SK-N-SH treated with all-trans-retinoic acid at 6 μM for 48 hours (cell line): ENCODE data around the gene MAST4.

Experiments used
- ATAC-seq: fragments of 200-7000 bp; cut with Tn5 transposase; 3 replicates; pipeline ENCODE4 v1.9.1; 2020; ENCODE audit warnings: mild to moderate bottlenecking, moderate library complexity
- ARNTL ChIP-seq: fragments of 450-650 bp; formaldehyde crosslinking; IDR thresholded peaks from 2 replicates; pipeline ENCODE4 v1.5.0; 2020; ENCODE audit warnings: low read depth, mild to moderate bottlenecking, moderate library complexity, borderline replicate concordance
- BACH2 ChIP-seq: fragments of 250-450 bp; sonication (Bioruptor Pico); IDR thresholded peaks from 2 replicates; pipeline ENCODE4 v1.9.0; 2021; ENCODE audit warnings: mild to moderate bottlenecking, borderline replicate concordance
- CSDC2 ChIP-seq: fragments of 250-450 bp; sonication (Bioruptor Pico); IDR thresholded peaks from 2 replicates; pipeline ENCODE4 v1.5.0; 2020; ENCODE audit warnings: mild to moderate bottlenecking, moderate library complexity
- ESRRG ChIP-seq: fragments of 250-450 bp; sonication (Bioruptor Pico); IDR thresholded peaks from 2 replicates; pipeline ENCODE4 v1.6.1; 2021; ENCODE audit warnings: mild to moderate bottlenecking
- GLIS3 ChIP-seq: fragments of 250-450 bp; sonication (Bioruptor Pico); IDR thresholded peaks from 2 replicates; pipeline ENCODE4 v1.5.0; 2020; ENCODE audit warnings: mild to moderate bottlenecking, moderate library complexity
- ISL1 ChIP-seq: fragments of 250-450 bp; sonication (Bioruptor Pico); IDR thresholded peaks from 2 replicates; pipeline ENCODE4 v2.1.2; 2022; ENCODE audit warnings: mild to moderate bottlenecking, moderate library complexity
- OSR1 ChIP-seq: fragments of 250-450 bp; sonication (Bioruptor Pico); IDR thresholded peaks from 2 replicates; pipeline ENCODE4 v1.8.0; 2022; ENCODE audit warnings: moderate library complexity, mild to moderate bottlenecking, inconsistent platforms
- PPARA ChIP-seq: fragments of 250-450 bp; sonication (Bioruptor Pico); IDR thresholded peaks from 2 replicates; pipeline ENCODE4 v1.5.0; 2020; ENCODE audit warnings: mild to moderate bottlenecking, borderline replicate concordance
- RARB ChIP-seq: fragments of 250-450 bp; sonication (Bioruptor Pico); IDR thresholded peaks from 2 replicates; pipeline ENCODE4 v1.8.0; 2021; ENCODE audit warnings: mild to moderate bottlenecking, moderate library complexity
- SNAI2 ChIP-seq: fragments of 250-450 bp; sonication (Bioruptor Pico); IDR thresholded peaks from 2 replicates; pipeline ENCODE4 v1.5.0; 2020; ENCODE audit warnings: mild to moderate bottlenecking, moderate library complexity
- TOX ChIP-seq: fragments of 250-450 bp; sonication (Bioruptor Pico); IDR thresholded peaks from 2 replicates; pipeline ENCODE4 v1.8.0; 2021; ENCODE audit warnings: mild to moderate bottlenecking, moderate library complexity, borderline replicate concordance
- TSHZ2 ChIP-seq: fragments of 250-450 bp; sonication (Bioruptor Pico); IDR thresholded peaks from 2 replicates; pipeline ENCODE4 v1.5.0; 2020; ENCODE audit warnings: mild to moderate bottlenecking, moderate library complexity
- ZC3H10 ChIP-seq: fragments of 250-450 bp; sonication (Bioruptor Pico); IDR thresholded peaks from 2 replicates; pipeline ENCODE4 v1.5.1; 2021; ENCODE audit warnings: mild to moderate bottlenecking, moderate library complexity
- ZFP3 ChIP-seq: fragments of 250-450 bp; sonication (Bioruptor Pico); IDR thresholded peaks from 2 replicates; pipeline ENCODE4 v1.5.0; 2020; ENCODE audit warnings: mild to moderate bottlenecking, moderate library complexity
- ZFP30 ChIP-seq: fragments of 450-650 bp; formaldehyde crosslinking; IDR thresholded peaks from 2 replicates; pipeline ENCODE4 v1.5.0; 2022; ENCODE audit warnings: mild to moderate bottlenecking, moderate library complexity
- ZNF565 ChIP-seq: fragments of 450-650 bp; formaldehyde crosslinking; conservative IDR thresholded peaks from 2 replicates; pipeline ENCODE4 v1.5.0; 2020; ENCODE audit warnings: low read depth, mild to moderate bottlenecking, moderate library complexity
- ZNF8 ChIP-seq: fragments of 450-650 bp; formaldehyde crosslinking; IDR thresholded peaks from 2 replicates; pipeline ENCODE4 v1.5.0; 2020; ENCODE audit warnings: mild to moderate bottlenecking, moderate library complexity
- TF ChIP-seq, protein P1 (sequence below): fragments of 250-450 bp; sonication (Bioruptor Pico); IDR thresholded peaks from 2 replicates; pipeline ENCODE4 v1.8.0; 2020; ENCODE audit warnings: mild to moderate bottlenecking, moderate library complexity, borderline replicate concordance

Gene MAST4

DNA sequence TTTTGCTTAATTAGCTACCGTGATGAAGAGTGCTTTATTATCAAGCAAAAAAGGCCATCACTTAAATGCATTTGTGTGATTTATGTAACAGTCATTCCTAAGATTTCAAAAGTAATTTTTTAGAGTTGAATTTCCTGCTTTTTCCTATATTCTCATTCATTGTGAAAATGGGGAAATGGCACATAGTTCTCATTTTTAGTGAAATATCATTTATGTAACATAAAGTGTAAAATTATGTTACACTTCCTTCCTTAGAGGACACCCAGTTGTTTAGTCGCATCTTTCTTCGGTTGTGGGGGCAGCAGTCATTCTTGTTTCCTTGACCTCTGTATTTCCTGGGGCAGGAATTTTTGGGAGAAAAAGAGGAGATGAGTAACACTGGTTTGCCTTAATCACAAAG lies 142.8 kb downstream of the MAST4 start:
- no peak for ATAC-seq
- TF ChIP-seq TSHZ2 (CRISPR knock-in tag) (no peak), GLIS3 (no peak), ZNF565 (CRISPR knock-in tag) (no peak), BACH2 (no peak), OSR1 (CRISPR knock-in tag) (no peak), PPARA (CRISPR knock-in tag) (no peak), ZFP3 (CRISPR knock-in tag) (no peak), RARB (CRISPR knock-in tag) (no peak), ZFP30 (CRISPR knock-in tag) (no peak), ZNF8 (CRISPR knock-in tag) (no peak), TOX (CRISPR knock-in tag) (no peak), ESRRG (CRISPR knock-in tag) (no peak)
- TF ChIP-seq, protein P1, sequence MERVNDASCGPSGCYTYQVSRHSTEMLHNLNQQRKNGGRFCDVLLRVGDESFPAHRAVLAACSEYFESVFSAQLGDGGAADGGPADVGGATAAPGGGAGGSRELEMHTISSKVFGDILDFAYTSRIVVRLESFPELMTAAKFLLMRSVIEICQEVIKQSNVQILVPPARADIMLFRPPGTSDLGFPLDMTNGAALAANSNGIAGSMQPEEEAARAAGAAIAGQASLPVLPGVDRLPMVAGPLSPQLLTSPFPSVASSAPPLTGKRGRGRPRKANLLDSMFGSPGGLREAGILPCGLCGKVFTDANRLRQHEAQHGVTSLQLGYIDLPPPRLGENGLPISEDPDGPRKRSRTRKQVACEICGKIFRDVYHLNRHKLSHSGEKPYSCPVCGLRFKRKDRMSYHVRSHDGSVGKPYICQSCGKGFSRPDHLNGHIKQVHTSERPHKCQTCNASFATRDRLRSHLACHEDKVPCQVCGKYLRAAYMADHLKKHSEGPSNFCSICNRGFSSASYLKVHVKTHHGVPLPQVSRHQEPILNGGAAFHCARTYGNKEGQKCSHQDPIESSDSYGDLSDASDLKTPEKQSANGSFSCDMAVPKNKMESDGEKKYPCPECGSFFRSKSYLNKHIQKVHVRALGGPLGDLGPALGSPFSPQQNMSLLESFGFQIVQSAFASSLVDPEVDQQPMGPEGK (CRISPR knock-in tag), result no peak

GRCh38 chr5:66739951-66740350 lies 143.8 kb downstream of the MAST4 start:
- TF ChIP-seq ARNTL (CRISPR knock-in tag) (no peak), ZNF8 (CRISPR knock-in tag) (no peak), TSHZ2 (CRISPR knock-in tag) (no peak), ZC3H10 (no peak), ZFP3 (CRISPR knock-in tag) (no peak), ZNF565 (CRISPR knock-in tag) (no peak), CSDC2 (CRISPR knock-in tag) (no peak)
- no peak for ATAC-seq

GRCh38 chr5:66741394-66741793 lies 145.2 kb downstream of the MAST4 start:
- TF ChIP-seq TOX (CRISPR knock-in tag) (no peak), SNAI2 (CRISPR knock-in tag) (no peak), TSHZ2 (CRISPR knock-in tag) (no peak), ISL1 (no peak)
- TF ChIP-seq, all 23 proteins: peak for 0
- no peak for ATAC-seq
